PFSK-1 (cell line): ENCODE results near the gene CFAP410.

Source experiments
- POLR2AphosphoS5 ChIP-seq: IDR thresholded peaks from 2 replicates; pipeline ENCODE4 v1.6.1; 2012; ENCODE audit warnings: low read depth, mild to moderate bottlenecking, control low read depth, low read length, moderate library complexity
- REST ChIP-seq, 2 experiments: IDR thresholded peaks; 2 replicates each; pipeline versions ENCODE4 v1.6.1 to v1.8.0; 2011 to 2012; ENCODE audit warnings: low read depth in 2 of 2, low read length in 2 of 2, control low read depth in 1 of 2, inconsistent platforms in 1 of 2, mild to moderate bottlenecking in 1 of 2, moderate library complexity in 1 of 2; ENCODE audit not compliant: insufficient read depth in 1 of 2

GRCh38 chr21:44344541-44345183 lies 5.5 kb upstream of the CFAP410 start:
- no peak for TF ChIP-seq REST (IDR thresholded peaks at IDR 0.05; ENCODE audit: insufficient read depth in 1 of 2, low read depth in 2 of 2, low read length in 2 of 2)
- TF ChIP-seq POLR2AphosphoS5: no peak
